ENCODE results near the gene IRAK2. TPM values are rescaled to one million over a fixed set of nuclear protein-coding genes. Genes with fewer than 3 reads are reported as not detected.
"Not testable (repeated sequence)": the region's sequence is repeated elsewhere in the genome, so short reads cannot be mapped to it uniquely, and the experiment has no call there.

IRAK2 gene
- total RNA-seq, 1 experiment from 2014 or later, result 2.8 TPM

DNA sequence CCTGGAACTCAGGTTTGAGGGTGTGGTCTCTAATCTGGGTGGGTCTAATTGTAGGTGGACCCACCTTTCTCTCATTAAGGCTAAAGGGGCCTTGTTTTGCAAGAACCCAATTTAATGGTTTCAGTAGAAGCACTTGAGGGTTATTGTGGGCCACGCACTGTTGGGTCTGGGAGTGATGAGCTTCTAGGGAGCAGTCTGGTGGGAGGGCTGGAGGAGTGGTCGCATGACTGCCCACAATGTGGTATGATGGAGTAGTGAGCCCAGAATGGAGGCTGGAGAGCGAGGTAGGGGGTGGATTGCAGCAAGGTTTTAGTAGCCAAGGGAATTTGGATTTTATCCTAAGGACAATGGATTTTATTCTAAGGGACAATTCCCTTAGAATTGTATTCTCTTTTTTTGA is 86.3 kb downstream of the IRAK2 start:
- H3K4me3 ChIP-seq, result no peak overlapping the region
- no peak overlapping the region for H3K27ac ChIP-seq
- peaks cover 26% of the 10 kb centered on the region for H3K4me1 ChIP-seq (replicated peaks)
- H3K36me3 ChIP-seq, result peaks cover 53% of the 10 kb centered on the region
- H3K9me3 ChIP-seq (replicated peaks), result no peaks in the 10 kb centered on the region
- no peak for DNase-seq (ENCODE audit: low read depth in 1 of 2, low spot score in 2 of 2)
- no peaks in the 10 kb centered on the region for H3K27me3 ChIP-seq (replicated peaks)

DNA sequence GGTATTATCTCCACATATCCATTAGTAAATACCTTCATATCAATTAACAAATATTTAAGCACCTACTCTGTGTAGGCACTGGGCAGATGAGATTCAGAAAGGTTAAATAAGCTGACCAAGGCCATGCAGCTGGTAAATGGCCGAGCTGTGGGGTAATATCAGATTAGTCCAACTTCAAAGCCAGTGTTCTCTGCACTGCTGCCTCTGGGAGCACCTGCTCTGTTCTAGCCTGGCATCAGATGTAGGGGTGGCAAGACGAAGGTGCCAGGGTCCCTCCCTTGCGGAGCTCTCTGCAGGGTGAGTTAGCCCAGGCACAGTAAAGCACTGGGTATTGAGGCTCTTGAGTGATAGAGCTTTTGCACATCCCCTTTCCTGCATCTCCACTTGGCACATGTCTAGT is 89.0 kb downstream of the IRAK2 start:
- peaks cover 20% of the 10 kb centered on the region for H3K4me1 ChIP-seq (replicated peaks)
- no peaks in the 10 kb centered on the region for H3K27me3 ChIP-seq (replicated peaks)
- no peak for DNase-seq (ENCODE audit: low read depth in 1 of 2, low spot score in 2 of 2)
- peaks cover 51% of the 10 kb centered on the region for H3K36me3 ChIP-seq
- H3K4me3 ChIP-seq, result no peak overlapping the region
- no peaks in the 10 kb centered on the region for H3K9me3 ChIP-seq (replicated peaks)
- no peak overlapping the region for H3K27ac ChIP-seq

DNA sequence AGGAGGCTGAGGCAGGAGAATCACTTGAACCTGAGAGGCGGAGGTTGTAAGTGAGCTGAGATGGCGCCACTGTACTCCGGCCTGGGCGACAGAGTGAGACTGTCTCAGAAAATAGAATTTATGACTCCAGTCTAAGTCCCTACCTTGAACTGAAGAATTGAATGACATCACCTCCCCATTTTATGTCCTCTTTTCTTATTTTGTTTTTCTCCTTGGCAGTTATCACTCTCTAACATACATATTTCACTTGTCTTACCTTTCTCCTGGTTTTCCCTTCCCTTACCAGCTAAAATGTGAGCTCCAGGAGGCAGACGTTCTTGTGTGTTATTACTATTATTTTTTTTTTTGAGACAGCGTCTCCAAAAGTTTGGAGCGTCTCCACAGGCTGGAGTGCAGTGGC is 91.1 kb downstream of the IRAK2 start:
- H3K9me3 ChIP-seq (replicated peaks), result no peaks in the 10 kb centered on the region
- H3K4me1 ChIP-seq (replicated peaks), result no peaks in the 10 kb centered on the region
- no peak for DNase-seq (ENCODE audit: low read depth in 1 of 2, low spot score in 2 of 2)
- peaks cover 43% of the 10 kb centered on the region for H3K36me3 ChIP-seq
- no peaks in the 10 kb centered on the region for H3K27me3 ChIP-seq (replicated peaks)
- H3K4me3 ChIP-seq, result no peak overlapping the region
- no peak overlapping the region for H3K27ac ChIP-seq

GRCh38 chr3:10259036-10259435 is 94.3 kb downstream of the IRAK2 start:
- H3K9me3 ChIP-seq (replicated peaks), result no peaks in the 10 kb centered on the region
- no peak for DNase-seq (ENCODE audit: low read depth in 1 of 2, low spot score in 2 of 2)

GRCh38 chr3:10259798-10260197 is 95.1 kb downstream of the IRAK2 start:
- DNase-seq (ENCODE audit: low read depth in 1 of 2, low spot score in 2 of 2), result no peak
- Histone ChIP-seq H3K27me3 (replicated peaks) (no peaks in the 10 kb centered on the region), H3K9me3 (replicated peaks) (no peaks in the 10 kb centered on the region), H3K36me3 (peaks cover 40% of the 10 kb centered on the region), H3K27ac (no peak overlapping the region), H3K4me1 (replicated peaks) (no peaks in the 10 kb centered on the region), H3K4me3 (no peak overlapping the region)

More at GRCh38 chr3:10259036-10259435, 94.3 kb downstream of the IRAK2 start:
- H3K4me3 ChIP-seq, result no peak overlapping the region
- H3K4me1 ChIP-seq (replicated peaks), result no peaks in the 10 kb centered on the region
- peaks cover 42% of the 10 kb centered on the region for H3K36me3 ChIP-seq
- H3K27ac ChIP-seq, result no peak overlapping the region
- no peaks in the 10 kb centered on the region for H3K27me3 ChIP-seq (replicated peaks)

DNA sequence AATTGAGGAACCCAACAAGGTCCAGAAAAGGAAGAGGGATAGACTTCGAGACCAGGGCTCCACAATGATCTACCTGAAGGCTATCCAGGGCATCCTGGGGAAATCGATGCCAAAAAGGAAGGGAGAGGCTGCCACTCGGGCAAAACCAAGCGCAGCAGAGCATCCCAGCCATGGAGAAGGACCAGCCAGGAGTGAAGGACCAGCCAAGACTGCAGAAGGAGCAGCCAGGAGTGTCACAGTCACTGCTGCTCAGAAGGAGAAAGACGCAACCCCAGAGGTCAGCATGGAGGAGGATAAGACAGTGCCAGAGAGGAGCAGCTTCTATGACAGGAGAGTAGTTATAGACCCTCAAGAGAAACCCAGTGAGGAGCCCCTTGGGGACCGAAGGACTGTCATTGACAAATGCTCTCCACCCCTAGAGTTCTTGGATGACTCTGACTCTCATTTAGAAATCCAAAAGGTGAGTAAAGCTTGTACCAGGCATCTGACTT is 95.5 kb downstream of the IRAK2 start:
- H3K27me3 ChIP-seq (replicated peaks), result no peaks in the 10 kb centered on the region
- no peak for DNase-seq (ENCODE audit: low read depth in 1 of 2, low spot score in 2 of 2)
- no peaks in the 10 kb centered on the region for H3K9me3 ChIP-seq (replicated peaks)
- peaks cover 40% of the 10 kb centered on the region for H3K36me3 ChIP-seq
- H3K27ac ChIP-seq, result no peak overlapping the region
- H3K4me3 ChIP-seq, result no peak overlapping the region
- no peaks in the 10 kb centered on the region for H3K4me1 ChIP-seq (replicated peaks)

DNA sequence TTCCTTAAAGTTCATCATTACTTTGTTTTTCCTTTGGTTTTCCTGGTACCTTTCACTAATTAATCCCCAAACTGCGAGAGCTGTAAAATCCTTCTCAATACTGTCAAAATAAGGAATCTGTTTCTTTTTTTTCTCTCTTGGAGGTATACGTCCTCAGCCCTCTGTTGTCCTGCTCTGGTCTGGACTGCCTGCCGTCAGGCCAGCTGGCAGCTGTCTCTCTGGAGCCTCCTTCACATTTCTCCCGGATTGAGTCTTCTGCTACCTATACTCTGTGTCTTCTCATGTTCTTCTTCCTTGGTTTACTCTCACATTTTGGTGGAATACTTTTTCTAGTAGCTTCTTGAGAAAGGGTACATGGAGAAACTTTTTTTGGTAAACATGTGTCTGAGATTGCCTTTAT is 97.3 kb downstream of the IRAK2 start:
- Histone ChIP-seq H3K4me3 (no peak overlapping the region), H3K4me1 (replicated peaks) (no peaks in the 10 kb centered on the region), H3K27ac (no peak overlapping the region), H3K36me3 (peaks cover 41% of the 10 kb centered on the region), H3K9me3 (replicated peaks) (no peaks in the 10 kb centered on the region), H3K27me3 (replicated peaks) (no peaks in the 10 kb centered on the region)
- DNase-seq (ENCODE audit: low read depth in 1 of 2, low spot score in 2 of 2), result no peak

- H3K36me3 ChIP-seq, result peaks cover 57% of the 10 kb centered on the region
- H3K9me3 ChIP-seq (replicated peaks), result no peaks in the 10 kb centered on the region
- no peaks in the 10 kb centered on the region for H3K4me1 ChIP-seq (replicated peaks)
- no peak overlapping the region for H3K4me3 ChIP-seq
- peak in 1 of 2 experiments; percentile 9 for DNase-seq (ENCODE audit: low read depth in 1 of 2, low spot score in 2 of 2)
- no peak overlapping the region for H3K27ac ChIP-seq
- no peaks in the 10 kb centered on the region for H3K27me3 ChIP-seq (replicated peaks)
These were observed 99.1 kb downstream of the IRAK2 start for GRCh38 chr3:10263646-10264363.

DNA sequence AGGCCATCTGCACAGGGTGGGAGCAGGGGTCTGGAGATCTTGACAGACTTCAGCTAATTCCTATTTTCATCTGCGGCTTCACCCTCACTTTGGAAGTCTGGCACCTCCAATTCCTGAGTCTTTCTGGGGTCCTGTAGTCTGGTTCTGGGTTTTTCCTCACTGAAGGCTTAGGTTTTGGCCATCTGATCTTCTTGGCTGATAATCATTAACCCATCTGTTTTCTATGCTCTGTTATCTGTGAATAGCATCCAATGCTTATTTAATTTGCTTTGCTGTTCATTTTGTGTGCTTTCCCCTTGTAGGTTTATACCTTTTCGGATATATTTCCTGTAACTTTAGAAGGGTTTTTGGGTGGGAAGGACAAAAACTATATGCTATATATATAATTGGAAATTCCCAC is 101.1 kb downstream of the IRAK2 start:
- Histone ChIP-seq H3K27me3 (replicated peaks) (no peaks in the 10 kb centered on the region), H3K27ac (no peak overlapping the region), H3K4me1 (replicated peaks) (no peaks in the 10 kb centered on the region), H3K36me3 (peaks cover 65% of the 10 kb centered on the region), H3K9me3 (replicated peaks) (no peaks in the 10 kb centered on the region), H3K4me3 (no peak overlapping the region)
- no peak for DNase-seq (ENCODE audit: low read depth in 1 of 2, low spot score in 2 of 2)

DNA sequence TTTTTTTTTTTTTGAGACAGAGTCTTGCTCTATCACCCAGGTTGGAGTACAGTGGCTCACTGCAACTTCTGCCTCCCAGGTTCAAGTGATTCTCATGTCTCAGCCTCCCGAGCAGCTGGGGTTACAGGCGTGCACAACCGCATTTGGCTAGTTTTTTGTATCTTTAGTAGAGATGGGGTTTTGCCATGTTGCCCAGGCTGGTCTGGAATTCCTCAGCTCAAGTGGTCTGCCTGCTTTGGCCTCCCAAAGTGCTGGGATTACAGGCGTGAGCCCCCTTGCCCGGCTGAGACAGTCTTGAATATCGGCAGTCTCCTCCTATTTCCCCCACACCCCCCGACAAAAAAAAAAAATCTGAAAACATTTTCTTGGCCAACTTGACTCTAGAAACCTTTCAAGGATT is 102.2 kb downstream of the IRAK2 start:
- not testable (repeated sequence) for H3K4me1 ChIP-seq (replicated peaks); H3K27ac ChIP-seq; H3K27me3 ChIP-seq (replicated peaks); H3K9me3 ChIP-seq (replicated peaks); H3K4me3 ChIP-seq; DNase-seq (ENCODE audit: low read depth in 1 of 2, low spot score in 2 of 2)
- peaks cover 65% of the 10 kb centered on the region for H3K36me3 ChIP-seq

- H3K9me3 ChIP-seq (replicated peaks), result no peaks in the 10 kb centered on the region
- no peak overlapping the region for H3K4me3 ChIP-seq
- H3K4me1 ChIP-seq (replicated peaks), result no peaks in the 10 kb centered on the region
- DNase-seq (ENCODE audit: low read depth in 1 of 2, low spot score in 2 of 2), result no peak
- H3K36me3 ChIP-seq, result peaks cover 66% of the 10 kb centered on the region
- no peak overlapping the region for H3K27ac ChIP-seq
- no peaks in the 10 kb centered on the region for H3K27me3 ChIP-seq (replicated peaks)
These were observed 103.4 kb downstream of the IRAK2 start for GRCh38 chr3:10268116-10268515.

- Histone ChIP-seq H3K9me3 (replicated peaks) (no peaks in the 10 kb centered on the region), H3K27me3 (replicated peaks) (no peaks in the 10 kb centered on the region), H3K4me3 (no peak overlapping the region), H3K4me1 (replicated peaks) (no peaks in the 10 kb centered on the region), H3K36me3 (peaks cover 64% of the 10 kb centered on the region), H3K27ac (no peak overlapping the region)
- no peak for DNase-seq (ENCODE audit: low read depth in 1 of 2, low spot score in 2 of 2)
These were observed 104.2 kb downstream of the IRAK2 start for GRCh38 chr3:10268930-10269329.

DNA sequence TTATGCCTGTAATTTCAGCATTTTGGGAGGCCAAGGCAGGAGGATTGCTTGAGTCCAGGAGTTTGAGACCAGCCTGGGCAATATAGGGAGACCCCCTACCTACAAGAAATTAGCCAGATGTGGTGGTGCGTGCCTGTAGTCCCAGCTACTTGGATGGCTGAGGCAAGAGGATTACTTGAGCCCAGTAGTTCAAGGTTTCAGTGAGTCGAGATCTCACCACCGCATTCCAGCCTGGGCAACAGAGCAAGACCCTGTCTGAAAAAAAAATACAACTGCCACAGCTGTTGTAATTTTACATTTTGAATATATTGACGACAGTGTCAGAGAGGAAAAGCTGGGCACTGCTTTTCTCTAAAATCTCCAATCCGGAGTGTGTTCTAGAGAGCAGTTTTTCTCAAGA is 104.7 kb downstream of the IRAK2 start:
- H3K27ac ChIP-seq, result no peak overlapping the region
- H3K9me3 ChIP-seq (replicated peaks), result no peaks in the 10 kb centered on the region
- H3K27me3 ChIP-seq (replicated peaks), result no peaks in the 10 kb centered on the region
- no peak for DNase-seq (ENCODE audit: low read depth in 1 of 2, low spot score in 2 of 2)
- H3K4me1 ChIP-seq (replicated peaks), result no peaks in the 10 kb centered on the region
- peaks cover 67% of the 10 kb centered on the region for H3K36me3 ChIP-seq
- H3K4me3 ChIP-seq, result no peak overlapping the region

GRCh38 chr3:10272476-10272875 is 107.8 kb downstream of the IRAK2 start:
- peaks cover 62% of the 10 kb centered on the region for H3K36me3 ChIP-seq
- not testable (repeated sequence) for H3K27ac ChIP-seq; DNase-seq (ENCODE audit: low read depth in 1 of 2, low spot score in 2 of 2); H3K9me3 ChIP-seq (replicated peaks); H3K27me3 ChIP-seq (replicated peaks); H3K4me3 ChIP-seq; H3K4me1 ChIP-seq (replicated peaks)

GRCh38 chr3:10272977-10273376 is 108.3 kb downstream of the IRAK2 start:
- no peak for DNase-seq (ENCODE audit: low read depth in 1 of 2, low spot score in 2 of 2)
- Histone ChIP-seq H3K4me1 (replicated peaks) (no peaks in the 10 kb centered on the region), H3K27me3 (replicated peaks) (no peaks in the 10 kb centered on the region), H3K27ac (no peak overlapping the region), H3K9me3 (replicated peaks) (no peaks in the 10 kb centered on the region), H3K36me3 (peaks cover 62% of the 10 kb centered on the region), H3K4me3 (no peak overlapping the region)

Data from SJSA1 (cell line).